ENCODE results near the gene AGTR1. TPM values are rescaled to one million over a fixed set of nuclear protein-coding genes. Genes with fewer than 3 reads are reported as not detected.

The AGTR1 gene
- total and polyA plus RNA-seq, 2 donors (not counting 3 experiments of a cell fraction or from before 2014, with no cell fraction given): not detected

- DNase-seq (ENCODE audit: low read depth, low spot score) (no peak), FAIRE-seq (no peak)
- Histone ChIP-seq H3K9me3 (replicated peaks; ENCODE audit: control insufficient read depth, insufficient read depth, low read length) (no peaks in the 10 kb centered on the region), H3K9me1 (replicated peaks; ENCODE audit: control insufficient read depth, extremely low read depth, insufficient read depth, low read length) (no peaks in the 10 kb centered on the region), H3K27me3 (ENCODE audit: control insufficient read depth in 2 of 2, insufficient read depth in 2 of 2, low read length in 2 of 2) (no peaks in the 10 kb centered on the region), H3K4me1 (ENCODE audit: control insufficient read depth, extremely low read depth, insufficient read depth, low read length) (no peaks in the 10 kb centered on the region), H4K20me1 (replicated peaks; ENCODE audit: control insufficient read depth, extremely low read depth, insufficient read depth, low read length) (no peaks in the 10 kb centered on the region), H3K27ac (ENCODE audit: insufficient read depth, low read depth, low read length) (no peak overlapping the region), H3K36me3 (ENCODE audit: control insufficient read depth in 2 of 2, extremely low read depth in 1 of 2, insufficient read depth in 2 of 2, low read length in 2 of 2) (no peaks in the 10 kb centered on the region), H3K4me3 (replicated peaks in 1 of 3; ENCODE audit: insufficient read depth in 1 of 3, low read depth in 1 of 3, low read length in 3 of 3) (no peak overlapping the region), H3K79me2 (ENCODE audit: control insufficient read depth, insufficient read depth, low read length) (no peaks in the 10 kb centered on the region), H3K4me2 (ENCODE audit: insufficient read depth, low read length) (no peak overlapping the region), H3K9ac (replicated peaks; ENCODE audit: extremely low read depth, insufficient read depth, low read length) (no peak overlapping the region), H2AFZ (ENCODE audit: low read depth, low read length) (no peak overlapping the region)
- ChIA-PET CTCF (interaction anchor here (0.9 kb wide), 1 partner anchor 8 kb away, joined by 3 read pairs; no protein-coding TSS in a partner anchor), POLR2A (no interaction called here)
- intact Hi-C loops (cut with micrococcal nuclease): no loop called here
- no TSS peak for BruUV-seq (replicated peaks)
- dilution Hi-C loops (cut with MboI; ENCODE audit: extremely low pct_ligation_motif_present, low sequenced_read_pairs): no loop called here
- TF ChIP-seq FOS (IDR thresholded peaks at IDR 0.05; ENCODE audit: borderline replicate concordance, insufficient read depth, low read length): no peak
- no peak for TF ChIP-seq JUN (IDR thresholded peaks at IDR 0.05; ENCODE audit: borderline replicate concordance, insufficient read depth, insufficient read length, low read depth)
- TF ChIP-seq POLR2AphosphoS5 (IDR thresholded peaks at IDR 0.05; ENCODE audit: insufficient read depth, low read depth, low read length): no peak
- no peak for TF ChIP-seq EZH2 (IDR thresholded peaks at IDR 0.05; ENCODE audit: borderline replicate concordance, low read depth, low read length, severe bottlenecking)
- no peak for TF ChIP-seq MYC (IDR thresholded peaks at IDR 0.05; ENCODE audit: low read depth, low read length)
- TF ChIP-seq CTCF (IDR thresholded peaks at IDR 0.05; ENCODE audit: extremely low read depth in 1 of 2, insufficient read depth in 1 of 2, low read depth in 1 of 2, low read length in 2 of 2): no peak
- no peak for TF ChIP-seq POLR2A (IDR thresholded peaks at IDR 0.05; ENCODE audit: low read depth, low read length)
- TF ChIP-seq, protein P1, sequence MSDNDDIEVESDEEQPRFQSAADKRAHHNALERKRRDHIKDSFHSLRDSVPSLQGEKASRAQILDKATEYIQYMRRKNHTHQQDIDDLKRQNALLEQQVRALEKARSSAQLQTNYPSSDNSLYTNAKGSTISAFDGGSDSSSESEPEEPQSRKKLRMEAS (IDR thresholded peaks at IDR 0.05; ENCODE audit: insufficient read depth, insufficient read length): no peak
- no peak for TF ChIP-seq GATA2 (IDR thresholded peaks at IDR 0.05; ENCODE audit: insufficient read depth, insufficient read length, low read depth, low read length)
Measured at GRCh38 chr3:148750296-148750695, 52.6 kb downstream of the AGTR1 start.

Data from endothelial cell of umbilical vein (primary cell).